GM13977 (cell line): ENCODE measurements around the gene LARGE1.
"Not testable (repeated sequence)": the region's sequence is repeated elsewhere in the genome, so short reads cannot be mapped to it uniquely, and the experiment has no call there.

Source experiments
- DNase-seq: peaks from one replicate; pipeline ENCODE4 v3.0.0; 2012; ENCODE audit warnings: low spot score
- CTCF ChIP-seq: IDR thresholded peaks from 2 replicates; pipeline ENCODE4 v1.5.1; 2012; ENCODE audit warnings: mild to moderate bottlenecking, control low read depth; ENCODE audit not compliant: insufficient read depth; ENCODE audit errors: extremely low read depth, missing control alignments
- in situ Hi-C: fragments of 300-500 bp; cut with MboI; formaldehyde crosslinking; loops from one replicate; pipeline ENCODE4 v1.12.0; 2022; ENCODE audit warnings: low sequenced_read_pairs, low pct_unique_long_range_greater_than_20kb, mixed read lengths, inconsistent platforms; ENCODE audit not compliant: unreplicated experiment

Gene LARGE1

GRCh38 chr22:33860386-33860785 is 59.9 kb downstream of the LARGE1 start:
- in situ Hi-C loops = no loop called here
- no peak for TF ChIP-seq CTCF

GRCh38 chr22:33859311-33859710 is 61.0 kb downstream of the LARGE1 start:
- in situ Hi-C loops = no loop called here
- DNase-seq = no peak
- TF ChIP-seq CTCF = no peak

More at GRCh38 chr22:33860386-33860785, 59.9 kb downstream of the LARGE1 start:
- no peak for DNase-seq

GRCh38 chr22:33858653-33859052 is 61.6 kb downstream of the LARGE1 start:
- in situ Hi-C loops, DNase-seq: not testable (repeated sequence)

GRCh38 chr22:33857767-33858166 is 62.5 kb downstream of the LARGE1 start:
- in situ Hi-C loops, DNase-seq: not testable (repeated sequence)

GRCh38 chr22:33854724-33855123 is 65.6 kb downstream of the LARGE1 start:
- no peak for TF ChIP-seq CTCF
- in situ Hi-C loops = no loop called here

GRCh38 chr22:33853200-33854097 is 66.8 kb downstream of the LARGE1 start:
- in situ Hi-C loops = no loop called here
- DNase-seq = peak; percentile 60
- TF ChIP-seq CTCF = no peak

More at GRCh38 chr22:33854724-33855123, 65.6 kb downstream of the LARGE1 start:
- DNase-seq = no peak

- DNase-seq = no peak
- in situ Hi-C loops = no loop called here
- TF ChIP-seq CTCF = no peak
These were observed 68.4 kb downstream of the LARGE1 start for GRCh38 chr22:33851821-33852384.
